ENCODE measurements around the gene SYNPO2L. TPM values are rescaled to one million over a fixed set of nuclear protein-coding genes. Genes with fewer than 3 reads are reported as not detected.
"Not testable (repeated sequence)": the region's sequence is repeated elsewhere in the genome, so short reads cannot be mapped to it uniquely, and the experiment has no call there.

The SYNPO2L gene
- total and polyA plus RNA-seq, 9 of the 15 experiments (the other 6 are each of a cell fraction or from before 2014, with no cell fraction given) = 0.03 to 0.07 TPM; not detected in 7

- FAIRE-seq; H4K20me1 ChIP-seq (replicated peaks; ENCODE audit: control insufficient read depth, insufficient read depth, low read length); POLR2A ChIA-PET; intact Hi-C loops (cut with micrococcal nuclease); H3K79me2 ChIP-seq (ENCODE audit: control insufficient read depth, insufficient read depth, low read length); H2AFZ ChIP-seq (ENCODE audit: low read depth, low read length); H3K4me3 ChIP-seq; BruUV-seq (replicated peaks); H3K9me1 ChIP-seq (ENCODE audit: control insufficient read depth, insufficient read depth, low read length); H3K9me3 ChIP-seq (replicated peaks; ENCODE audit: control insufficient read depth, insufficient read depth, low read depth, low read length); H3K27ac ChIP-seq (ENCODE audit: extremely low read depth, low read depth, low read length); ATAC-seq; H3K4me2 ChIP-seq (ENCODE audit: insufficient read depth, low read length); H3K36me3 ChIP-seq (ENCODE audit: control insufficient read depth, insufficient read depth, low read length); DNase-seq (ENCODE audit: extremely low read depth in 1 of 4, low spot score in 3 of 4); in situ Hi-C loops (cut with MboI); H3K4me1 ChIP-seq (replicated peaks in 1 of 2; ENCODE audit: control insufficient read depth in 2 of 2, insufficient read depth in 2 of 2, low read length in 2 of 2); CTCF ChIA-PET (ENCODE audit: low intra/inter-chr PET ratio); H3K27me3 ChIP-seq (ENCODE audit: control insufficient read depth in 2 of 2, insufficient read depth in 2 of 2, low read length in 2 of 2): not testable (repeated sequence)
- 29% methylated on average over 1 of the region's 1 CpG for WGBS (ENCODE audit: insufficient coverage, low coverage, missing lambda C conversion rate)
- TF ChIP-seq FOSL1 (tag; conservative IDR thresholded peaks at IDR 0.05) = peak; percentile 35; the same call in 1 of the 2 replicates
- peak overlapping the region in 1 of 2 experiments; percentile 25; a peak in 1 of 4 replicates for H3K9ac ChIP-seq (ENCODE audit: insufficient read depth in 1 of 2, low read depth in 2 of 2, low read length in 2 of 2)
Measured at GRCh38 chr10:73687641-73688040, 31.8 kb upstream of the SYNPO2L start.

DNA sequence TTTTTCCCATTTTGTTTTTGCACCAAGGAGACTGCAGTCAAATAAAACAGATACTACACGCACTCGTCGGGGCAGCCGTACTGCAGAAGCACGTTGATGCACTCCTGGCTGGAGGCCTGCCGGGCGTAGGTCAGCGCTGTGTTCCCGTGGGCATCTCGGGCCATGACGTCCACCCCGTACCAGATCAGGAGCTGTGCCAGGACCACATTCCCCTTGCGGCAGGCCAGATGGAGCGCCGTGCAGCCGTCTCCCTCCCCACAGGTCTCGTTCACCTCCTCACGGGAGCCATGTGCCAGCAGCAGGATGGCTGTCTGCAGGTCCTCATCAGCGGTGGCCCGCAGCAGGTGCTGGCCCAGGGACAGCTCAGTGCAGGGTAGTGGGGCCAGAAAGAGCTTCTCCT lies 18.7 kb upstream of the SYNPO2L start:
- H2AFZ ChIP-seq (ENCODE audit: low read depth, low read length); H3K4me2 ChIP-seq (ENCODE audit: insufficient read depth, low read length); H3K4me1 ChIP-seq (replicated peaks in 1 of 2; ENCODE audit: control insufficient read depth in 2 of 2, insufficient read depth in 2 of 2, low read length in 2 of 2); H4K20me1 ChIP-seq (replicated peaks; ENCODE audit: control insufficient read depth, insufficient read depth, low read length); H3K9ac ChIP-seq (ENCODE audit: insufficient read depth in 1 of 2, low read depth in 2 of 2, low read length in 2 of 2); H3K79me2 ChIP-seq (ENCODE audit: control insufficient read depth, insufficient read depth, low read length); BruUV-seq (replicated peaks); H3K36me3 ChIP-seq (ENCODE audit: control insufficient read depth, insufficient read depth, low read length); intact Hi-C loops (cut with micrococcal nuclease); DNase-seq (ENCODE audit: extremely low read depth in 1 of 4, low spot score in 3 of 4); ATAC-seq; H3K9me1 ChIP-seq (ENCODE audit: control insufficient read depth, insufficient read depth, low read length); H3K4me3 ChIP-seq; H3K27ac ChIP-seq (ENCODE audit: extremely low read depth, low read depth, low read length); H3K27me3 ChIP-seq (ENCODE audit: control insufficient read depth in 2 of 2, insufficient read depth in 2 of 2, low read length in 2 of 2); CTCF ChIA-PET (ENCODE audit: low intra/inter-chr PET ratio); FAIRE-seq; H3K9me3 ChIP-seq (replicated peaks; ENCODE audit: control insufficient read depth, insufficient read depth, low read depth, low read length); in situ Hi-C loops (cut with MboI); POLR2A ChIA-PET: not testable (repeated sequence)
- WGBS (ENCODE audit: insufficient coverage, low coverage, missing lambda C conversion rate) = no CpG with 5 or more reads among the region's 20 CpGs

DNA sequence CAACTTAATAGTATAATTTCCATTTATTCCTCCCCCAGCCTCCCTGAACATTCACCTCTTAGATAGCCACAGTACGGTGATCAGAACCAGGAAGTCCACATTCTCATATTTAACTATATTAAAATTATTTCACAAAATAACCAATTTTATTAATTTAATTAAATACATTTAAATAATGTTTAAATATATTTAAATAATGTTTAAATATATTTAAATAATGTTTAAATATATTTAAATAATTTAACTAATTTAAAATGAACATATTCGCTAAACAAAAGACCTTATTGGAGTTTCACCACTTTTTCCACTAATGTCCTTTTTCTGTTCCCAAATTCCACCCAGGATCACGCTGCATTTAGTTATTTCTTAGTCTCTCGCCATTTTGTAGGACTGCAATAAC lies 12.5 kb upstream of the SYNPO2L start:
- H3K9me3 ChIP-seq (replicated peaks; ENCODE audit: control insufficient read depth, insufficient read depth, low read depth, low read length); H3K36me3 ChIP-seq (ENCODE audit: control insufficient read depth, insufficient read depth, low read length); H3K27ac ChIP-seq (ENCODE audit: extremely low read depth, low read depth, low read length); ATAC-seq; CTCF ChIA-PET (ENCODE audit: low intra/inter-chr PET ratio); H3K4me2 ChIP-seq (ENCODE audit: insufficient read depth, low read length); H3K4me1 ChIP-seq (replicated peaks in 1 of 2; ENCODE audit: control insufficient read depth in 2 of 2, insufficient read depth in 2 of 2, low read length in 2 of 2); H3K9me1 ChIP-seq (ENCODE audit: control insufficient read depth, insufficient read depth, low read length); H3K4me3 ChIP-seq; H3K27me3 ChIP-seq (ENCODE audit: control insufficient read depth in 2 of 2, insufficient read depth in 2 of 2, low read length in 2 of 2); in situ Hi-C loops (cut with MboI); FAIRE-seq; intact Hi-C loops (cut with micrococcal nuclease); H3K9ac ChIP-seq (ENCODE audit: insufficient read depth in 1 of 2, low read depth in 2 of 2, low read length in 2 of 2); BruUV-seq (replicated peaks); H4K20me1 ChIP-seq (replicated peaks; ENCODE audit: control insufficient read depth, insufficient read depth, low read length); H3K79me2 ChIP-seq (ENCODE audit: control insufficient read depth, insufficient read depth, low read length); H2AFZ ChIP-seq (ENCODE audit: low read depth, low read length); DNase-seq (ENCODE audit: extremely low read depth in 1 of 4, low spot score in 3 of 4): not testable (repeated sequence)
- POLR2A ChIA-PET = interaction anchor here (0.6 kb wide), 1 partner anchor 17 kb away, joined by 4 read pairs; no protein-coding TSS in a partner anchor
- WGBS (ENCODE audit: insufficient coverage, low coverage, missing lambda C conversion rate) = 71% methylated on average over 2 of the region's 4 CpGs

DNA sequence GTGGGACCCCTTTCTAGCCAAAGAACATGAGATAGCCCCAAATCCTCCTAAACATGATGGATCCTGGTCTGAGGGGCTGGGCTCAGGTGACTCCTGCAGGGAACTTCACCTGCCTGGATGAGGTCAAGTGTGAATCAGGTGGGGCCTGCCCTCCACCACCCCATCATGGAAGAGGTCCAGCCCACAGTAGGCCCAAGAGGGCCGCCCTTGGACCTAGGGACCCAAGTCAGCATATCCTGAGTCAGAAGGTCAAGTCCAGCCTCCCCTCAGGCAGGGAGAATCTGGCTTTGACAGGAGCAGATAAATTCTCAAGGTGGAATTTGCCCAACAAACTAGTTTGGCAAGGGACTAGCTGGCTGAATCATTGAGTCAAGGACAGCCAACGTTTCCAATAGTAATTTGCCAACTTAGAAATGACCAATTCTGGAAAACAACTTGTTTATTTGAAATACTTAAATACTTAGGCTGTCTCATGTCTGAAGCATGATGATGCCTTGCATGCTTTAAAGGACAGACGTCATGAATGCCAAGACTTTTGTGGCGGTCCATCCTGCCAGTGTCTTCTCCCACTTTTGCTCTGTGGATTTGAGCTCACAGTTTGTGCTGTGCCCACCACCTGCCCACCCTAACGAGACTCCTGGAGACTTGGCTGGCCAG lies 10.5 kb upstream of the SYNPO2L start:
- H3K27me3 ChIP-seq (ENCODE audit: control insufficient read depth in 2 of 2, insufficient read depth in 2 of 2, low read length in 2 of 2); FAIRE-seq; H3K27ac ChIP-seq (ENCODE audit: extremely low read depth, low read depth, low read length); H4K20me1 ChIP-seq (replicated peaks; ENCODE audit: control insufficient read depth, insufficient read depth, low read length); H3K9me1 ChIP-seq (ENCODE audit: control insufficient read depth, insufficient read depth, low read length); in situ Hi-C loops (cut with MboI); H3K9ac ChIP-seq (ENCODE audit: insufficient read depth in 1 of 2, low read depth in 2 of 2, low read length in 2 of 2); intact Hi-C loops (cut with micrococcal nuclease); DNase-seq (ENCODE audit: extremely low read depth in 1 of 4, low spot score in 3 of 4); POLR2A ChIA-PET; BruUV-seq (replicated peaks); ATAC-seq; H3K79me2 ChIP-seq (ENCODE audit: control insufficient read depth, insufficient read depth, low read length); H3K36me3 ChIP-seq (ENCODE audit: control insufficient read depth, insufficient read depth, low read length); CTCF ChIA-PET (ENCODE audit: low intra/inter-chr PET ratio); H3K4me2 ChIP-seq (ENCODE audit: insufficient read depth, low read length); H3K9me3 ChIP-seq (replicated peaks; ENCODE audit: control insufficient read depth, insufficient read depth, low read depth, low read length); H3K4me3 ChIP-seq; H2AFZ ChIP-seq (ENCODE audit: low read depth, low read length): not testable (repeated sequence)
- peaks cover under 1 to 15% of the 10 kb centered on the region in 2 experiments; a peak in 4 of 5 replicates for H3K4me1 ChIP-seq (replicated peaks in 1 of 2; ENCODE audit: control insufficient read depth in 2 of 2, insufficient read depth in 2 of 2, low read length in 2 of 2)
- WGBS (ENCODE audit: insufficient coverage, low coverage, missing lambda C conversion rate) = 37% methylated on average over 4 of the region's 5 CpGs
